Measurements from ENCODE around the gene ATP13A1. TPM values are rescaled to one million over a fixed set of nuclear protein-coding genes. Genes with fewer than 3 reads are reported as not detected.
"Not testable (repeated sequence)": the region's sequence is repeated elsewhere in the genome, so short reads cannot be mapped to it uniquely, and the experiment has no call there.

Gene ATP13A1
- total and polyA plus RNA-seq, 3 experiments from 2014 or later: 41.7 to 93.6 (median 92.1) TPM

- no peak overlapping the region for H3K4me3 Mint-ChIP-seq
These were observed 32.9 kb upstream of the ATP13A1 start for GRCh38 chr19:19696386-19696785.

GRCh38 chr19:19691683-19692082 is 28.2 kb upstream of the ATP13A1 start:
- H3K36me3 Mint-ChIP-seq: peaks cover 2 to 9% (median 7%) of the 10 kb centered on the region in 3 donors
- ChIA-PET POLR2A (interaction anchor here (0.6 to 1.4 kb wide), 4 partner anchors 9 to 298 kb away, joined by 3 to 10 read pairs (median 4); no protein-coding TSS in a partner anchor), CTCF (no interaction called here)
- no peak overlapping the region for H3K27ac Mint-ChIP-seq
- H3K27me3 Mint-ChIP-seq: no peaks in the 10 kb centered on the region
- Histone ChIP-seq H3K9me3 (ENCODE audit: low read length) (no peaks in the 10 kb centered on the region), H3K4me1 (ENCODE audit: insufficient read depth, low read length) (no peaks in the 10 kb centered on the region), H3K36me3 (ENCODE audit: insufficient read depth, low read length) (no peaks in the 10 kb centered on the region), H3K27ac (ENCODE audit: low read depth, low read length) (no peak overlapping the region), H3K4me3 (ENCODE audit: low read length) (no peak overlapping the region), H3K27me3 (ENCODE audit: insufficient read depth, low read length, poor library complexity, severe bottlenecking) (no peaks in the 10 kb centered on the region)
- peaks cover 0 to 3% (median 3%) of the 10 kb centered on the region in 3 donors for H3K4me1 Mint-ChIP-seq
- no peak overlapping the region for H3K4me3 Mint-ChIP-seq
- peaks cover 0 to 7% (median under 1%) of the 10 kb centered on the region in 5 donors for H3K9me3 Mint-ChIP-seq
- DNase-seq: no peak

More at GRCh38 chr19:19696386-19696785, 32.9 kb upstream of the ATP13A1 start:
- Histone ChIP-seq H3K9me3 (ENCODE audit: low read length) (no peaks in the 10 kb centered on the region), H3K27ac (ENCODE audit: low read depth, low read length) (no peak overlapping the region), H3K27me3 (ENCODE audit: insufficient read depth, low read length, poor library complexity, severe bottlenecking) (no peaks in the 10 kb centered on the region), H3K36me3 (ENCODE audit: insufficient read depth, low read length) (no peaks in the 10 kb centered on the region), H3K4me3 (ENCODE audit: low read length) (no peak overlapping the region), H3K4me1 (ENCODE audit: insufficient read depth, low read length) (no peaks in the 10 kb centered on the region)
- H3K27me3 Mint-ChIP-seq: no peaks in the 10 kb centered on the region
- peak overlapping the region in 1 of 8 donors; percentile 38 for H3K27ac Mint-ChIP-seq
- H3K4me1 Mint-ChIP-seq: peaks cover 0 to 3% (median 3%) of the 10 kb centered on the region in 3 donors
- DNase-seq: no peak
- H3K9me3 Mint-ChIP-seq: peaks cover 0 to 14% (median 4%) of the 10 kb centered on the region in 5 donors
- ChIA-PET POLR2A (no interaction called here), CTCF (no interaction called here)
- peaks cover 1 to 13% (median 4%) of the 10 kb centered on the region in 3 donors for H3K36me3 Mint-ChIP-seq

- H3K36me3 ChIP-seq (ENCODE audit: insufficient read depth, low read length); H3K4me3 Mint-ChIP-seq; H3K27ac Mint-ChIP-seq; H3K4me1 Mint-ChIP-seq; H3K9me3 ChIP-seq (ENCODE audit: low read length); H3K27me3 ChIP-seq (ENCODE audit: insufficient read depth, low read length, poor library complexity, severe bottlenecking); H3K4me1 ChIP-seq (ENCODE audit: insufficient read depth, low read length); CTCF ChIA-PET; H3K4me3 ChIP-seq (ENCODE audit: low read length); DNase-seq; H3K27me3 Mint-ChIP-seq; H3K27ac ChIP-seq (ENCODE audit: low read depth, low read length): not testable (repeated sequence)
- POLR2A ChIA-PET: interaction anchor here (0.6 to 0.8 kb wide), 2 partner anchors 21 to 147 kb away, joined by 3 to 12 read pairs; partner anchors contain the start of gene ZNF101
- H3K9me3 Mint-ChIP-seq: peaks cover 0 to 27% (median 21%) of the 10 kb centered on the region in 5 donors
- H3K36me3 Mint-ChIP-seq: peaks cover 3 to 18% (median 18%) of the 10 kb centered on the region in 3 donors
These were observed 25.5 kb upstream of the ATP13A1 start for GRCh38 chr19:19689023-19689422.

- H3K27ac Mint-ChIP-seq: no peak overlapping the region
- H3K27me3 ChIP-seq (ENCODE audit: insufficient read depth, low read length, poor library complexity, severe bottlenecking): no peaks in the 10 kb centered on the region
- peaks cover 6 to 9% (median 8%) of the 10 kb centered on the region in 3 donors for H3K4me1 Mint-ChIP-seq
- ChIA-PET POLR2A (interaction anchor here (1.5 kb wide), 1 partner anchor 18 kb away, joined by 8 read pairs; the partner anchor contains the start of gene ZNF101), CTCF (interaction anchor here (1.8 kb wide), 1 partner anchor 19 kb away, joined by 4 read pairs; no protein-coding TSS in a partner anchor)
- peaks cover 13 to 35% (median 33%) of the 10 kb centered on the region in 3 donors for H3K36me3 Mint-ChIP-seq
- H3K36me3 ChIP-seq (ENCODE audit: insufficient read depth, low read length): no peaks in the 10 kb centered on the region
- H3K27me3 Mint-ChIP-seq: no peaks in the 10 kb centered on the region
- H3K4me3 Mint-ChIP-seq: no peak overlapping the region
- H3K9me3 Mint-ChIP-seq: peaks cover 0 to 47% (median 36%) of the 10 kb centered on the region in 5 donors
- no peak overlapping the region for H3K4me3 ChIP-seq (ENCODE audit: low read length)
- DNase-seq: peak in 1 of 5 donors; percentile 22
- H3K9me3 ChIP-seq (ENCODE audit: low read length): peaks cover 19% of the 10 kb centered on the region
- no peak overlapping the region for H3K27ac ChIP-seq (ENCODE audit: low read depth, low read length)
- H3K4me1 ChIP-seq (ENCODE audit: insufficient read depth, low read length): no peaks in the 10 kb centered on the region
These were observed 23.6 kb upstream of the ATP13A1 start for GRCh38 chr19:19687090-19687489.

GRCh38 chr19:19686580-19686979 is 23.1 kb upstream of the ATP13A1 start:
- Histone ChIP-seq H3K4me3 (ENCODE audit: low read length) (no peak overlapping the region), H3K4me1 (ENCODE audit: insufficient read depth, low read length) (no peaks in the 10 kb centered on the region), H3K9me3 (ENCODE audit: low read length) (peaks cover 22% of the 10 kb centered on the region), H3K27me3 (ENCODE audit: insufficient read depth, low read length, poor library complexity, severe bottlenecking) (no peaks in the 10 kb centered on the region), H3K36me3 (ENCODE audit: insufficient read depth, low read length) (no peaks in the 10 kb centered on the region), H3K27ac (ENCODE audit: low read depth, low read length) (no peak overlapping the region)
- no peak for DNase-seq
- peak overlapping the region in 3 of 8 donors; percentile 18 to 46 (median 21) for H3K27ac Mint-ChIP-seq
- H3K27me3 Mint-ChIP-seq: no peaks in the 10 kb centered on the region
- ChIA-PET CTCF (interaction anchor here (1.8 kb wide), 1 partner anchor 19 kb away, joined by 4 read pairs; no protein-coding TSS in a partner anchor), POLR2A (interaction anchor here (1.5 kb wide), 1 partner anchor 17 kb away, joined by 8 read pairs; the partner anchor contains the start of gene ZNF101)
- no peak overlapping the region for H3K4me3 Mint-ChIP-seq
- H3K9me3 Mint-ChIP-seq: peaks cover 0 to 48% (median 36%) of the 10 kb centered on the region in 5 donors
- peaks cover 6 to 9% (median 8%) of the 10 kb centered on the region in 3 donors for H3K4me1 Mint-ChIP-seq
- H3K36me3 Mint-ChIP-seq: peaks cover 13 to 36% (median 35%) of the 10 kb centered on the region in 3 donors

GRCh38 chr19:19686119-19686518 is 22.6 kb upstream of the ATP13A1 start:
- not testable (repeated sequence) for H3K4me1 Mint-ChIP-seq, H3K4me3 Mint-ChIP-seq

GRCh38 chr19:19679176-19680073 is 15.9 kb upstream of the ATP13A1 start:
- no peaks in the 10 kb centered on the region for H3K4me1 ChIP-seq (ENCODE audit: insufficient read depth, low read length)
- H3K4me3 Mint-ChIP-seq: no peak overlapping the region
- H3K27me3 Mint-ChIP-seq: peaks cover 0 to 4% of the 10 kb centered on the region in 2 donors
- no peak overlapping the region for H3K27ac Mint-ChIP-seq
- H3K4me1 Mint-ChIP-seq: peaks cover 27 to 47% (median 35%) of the 10 kb centered on the region in 3 donors
- no peak overlapping the region for H3K27ac ChIP-seq (ENCODE audit: low read depth, low read length)
- peaks cover 14 to 87% (median 73%) of the 10 kb centered on the region in 5 donors for H3K9me3 Mint-ChIP-seq
- peak overlapping the region; percentile 16 for H3K4me3 ChIP-seq (ENCODE audit: low read length)
- peaks cover 49 to 82% (median 82%) of the 10 kb centered on the region in 3 donors for H3K36me3 Mint-ChIP-seq
- DNase-seq: no peak
- peaks cover 56% of the 10 kb centered on the region for H3K36me3 ChIP-seq (ENCODE audit: insufficient read depth, low read length)
- ChIA-PET POLR2A (interaction anchor here (0.7 to 1.7 kb wide), 3 partner anchors 10 to 28 kb away, joined by 3 to 8 read pairs (median 4); no protein-coding TSS in a partner anchor), CTCF (no interaction called here)
- H3K9me3 ChIP-seq (ENCODE audit: low read length): peaks cover 71% of the 10 kb centered on the region
- no peaks in the 10 kb centered on the region for H3K27me3 ChIP-seq (ENCODE audit: insufficient read depth, low read length, poor library complexity, severe bottlenecking)

More at GRCh38 chr19:19686119-19686518, 22.6 kb upstream of the ATP13A1 start:
- H3K9me3 ChIP-seq (ENCODE audit: low read length): peaks cover 26% of the 10 kb centered on the region
- Mint-ChIP-seq H3K27ac (peak overlapping the region in 2 of 8 donors; percentile 18 to 74), H3K9me3 (peaks cover 0 to 53% (median 41%) of the 10 kb centered on the region in 5 donors), H3K36me3 (peaks cover 13 to 40% (median 39%) of the 10 kb centered on the region in 3 donors)
- not testable (repeated sequence) for H3K4me3 ChIP-seq (ENCODE audit: low read length); H3K4me1 ChIP-seq (ENCODE audit: insufficient read depth, low read length); H3K27me3 Mint-ChIP-seq; H3K27me3 ChIP-seq (ENCODE audit: insufficient read depth, low read length, poor library complexity, severe bottlenecking); H3K36me3 ChIP-seq (ENCODE audit: insufficient read depth, low read length); H3K27ac ChIP-seq (ENCODE audit: low read depth, low read length)
- ChIA-PET POLR2A (interaction anchor here (1.5 kb wide), 1 partner anchor 17 kb away, joined by 8 read pairs; the partner anchor contains the start of gene ZNF101), CTCF (interaction anchor here (1.8 kb wide), 1 partner anchor 18 kb away, joined by 4 read pairs; no protein-coding TSS in a partner anchor)
- peak in 1 of 5 donors; percentile 40 for DNase-seq
